HepG2 (cell line): Measurements from ENCODE around the gene AMTN. TPM values are rescaled to one million over a fixed set of nuclear protein-coding genes. Genes with fewer than 3 reads are reported as not detected.

Experiments used
- ATAC-seq: fragments of 200-7000 bp; cut with Tn5 transposase; 3 replicates; pipeline ENCODE4 v1.9.1; 2020; ENCODE audit warnings: mild to moderate bottlenecking, moderate library complexity
- BruUV-seq: library from RNA; stranded (reverse); fragments of 400-500 nt; replicated peaks from 2 replicates; lab custom pipeline; 2021; lab: Mats Ljungman, UMichigan
- CTCF ChIA-PET: fragments of 300-600 bp; formaldehyde crosslinking; extraction: SDS; loops from one replicate; lab custom pipeline; 2021; ENCODE audit warnings: low total read pairs, inconsistent platforms, low intra/inter-chr PET ratio; lab: Yijun Ruan, JAX
- POLR2A ChIA-PET: fragments of 350-600 bp; sonication (Branson Sonifier 250); formaldehyde crosslinking; loops from one replicate; lab custom pipeline; 2020; ENCODE audit warnings: antibody characterized with exemption, inconsistent platforms; lab: Yijun Ruan, JAX
- DNase-seq: peaks from one replicate; pipeline ENCODE4 v3.0.0-alpha.2; 2015; ENCODE audit warnings: low spot score
- FAIRE-seq: peaks from 3 replicates; lab custom pipeline; 2011; peaks lifted over from hg19 to GRCh38; lab: Jason Lieb, UNC
- H2AFZ ChIP-seq: one replicate; pipeline ENCODE4 v1.6.1; 2011; ENCODE audit warnings: low read length, inconsistent platforms
- H3K27ac ChIP-seq: fragments of 300-600 bp; 3 replicates; pipeline ENCODE4 v1.8.0; 2011; ENCODE audit warnings: mixed run types, mild to moderate bottlenecking, mixed read lengths, low read length, inconsistent platforms; ENCODE audit not compliant: insufficient read depth; ENCODE audit errors: extremely low read length
- H3K27me3 ChIP-seq, 2 experiments: fragments of 200-600 bp in 1 of 2; 2 replicates in 1 of 2; 3 replicates in 1 of 2; pipeline versions ENCODE4 v1.6.0 to v1.8.0; 2011; ENCODE audit warnings: low read length in 2 of 2, mild to moderate bottlenecking in 2 of 2, moderate library complexity in 2 of 2, inconsistent platforms in 1 of 2; ENCODE audit not compliant: insufficient read depth in 2 of 2, control insufficient read depth in 1 of 2
- H3K36me3 ChIP-seq, 2 experiments: fragments of 200-600 bp in 1 of 2; replicated peaks in 1 of 2; 2 replicates in 1 of 2; 3 replicates in 1 of 2; pipeline versions ENCODE4 v1.5.1 to v1.8.0; 2011; ENCODE audit warnings: low read length in 2 of 2, inconsistent platforms in 1 of 2; ENCODE audit not compliant: insufficient read depth in 2 of 2, control insufficient read depth in 1 of 2
- H3K4me1 ChIP-seq: 2 replicates; pipeline ENCODE4 v1.5.1; 2012; ENCODE audit warnings: low read length, inconsistent platforms; ENCODE audit not compliant: insufficient read depth
- H3K4me2 ChIP-seq: 2 replicates; pipeline ENCODE4 v1.6.0; 2011; ENCODE audit warnings: low read depth, low read length, inconsistent platforms
- H3K4me3 ChIP-seq, 3 experiments: fragments of 200-600 bp in 1 of 3; sonication (generic), shearing (Covaris generic) in 1 of 3; replicated peaks in 1 of 3; 2 replicates each; pipeline ENCODE4 v1.5.1; 2011 to 2016; ENCODE audit warnings: low read length in 3 of 3, inconsistent platforms in 2 of 3, low read depth in 2 of 3, mild to moderate bottlenecking in 2 of 3, control low read depth in 1 of 3, mixed read lengths in 1 of 3; ENCODE audit not compliant: insufficient read depth in 1 of 3
- H3K79me2 ChIP-seq: one replicate; pipeline ENCODE4 v1.6.1; 2011; ENCODE audit warnings: low read length, inconsistent platforms; ENCODE audit not compliant: insufficient read depth
- H3K9ac ChIP-seq: 2 replicates; pipeline ENCODE4 v1.6.0; 2011; ENCODE audit warnings: mild to moderate bottlenecking, low read depth, low read length, inconsistent platforms; ENCODE audit not compliant: insufficient read depth
- H3K9me3 ChIP-seq: 2 replicates; pipeline ENCODE4 v1.5.1; 2012; ENCODE audit warnings: mild to moderate bottlenecking, low read length
- H4K20me1 ChIP-seq: 2 replicates; pipeline ENCODE4 v1.6.0; 2011; ENCODE audit warnings: inconsistent platforms, mild to moderate bottlenecking, low read length, moderate library complexity; ENCODE audit not compliant: insufficient read depth
- CTCF ChIP-seq: sonication (generic); formaldehyde crosslinking; IDR thresholded peaks from 2 replicates; pipeline ENCODE4 v1.5.0; 2020; ENCODE audit warnings: mild to moderate bottlenecking, missing genetic modification reagents, moderate library complexity
- LCORL ChIP-seq, 2 experiments: fragments of 450-650 bp in 1 of 2; sonication (generic) in 1 of 2; formaldehyde crosslinking in 1 of 2; IDR thresholded peaks; 2 replicates each; pipeline versions ENCODE4 v1.5.0 to v1.6.1; 2017 to 2020; ENCODE audit warnings: antibody characterized with exemption in 1 of 2, missing genetic modification reagents in 1 of 2
- MEIS1 ChIP-seq: sonication (generic); formaldehyde crosslinking; IDR thresholded peaks from 2 replicates; pipeline ENCODE4 v1.9.0; 2021; ENCODE audit warnings: mild to moderate bottlenecking, missing genetic modification reagents, moderate library complexity, borderline replicate concordance
- NCOR1 ChIP-seq: fragments of 200-600 bp; sonication (generic); IDR thresholded peaks from 2 replicates; pipeline ENCODE4 v1.7.0; 2017; ENCODE audit warnings: antibody characterized with exemption, low read length, borderline replicate concordance
- RARG ChIP-seq: sonication (generic); formaldehyde crosslinking; IDR thresholded peaks from 2 replicates; pipeline ENCODE4 v1.4.0; 2020; ENCODE audit warnings: low read depth, mild to moderate bottlenecking, missing genetic modification reagents
- ZNF296 ChIP-seq: sonication (generic); formaldehyde crosslinking; conservative IDR thresholded peaks from 2 replicates; pipeline ENCODE4 v1.5.0; 2020; ENCODE audit warnings: mild to moderate bottlenecking, missing genetic modification reagents
- ZNF354B ChIP-seq: sonication (generic); formaldehyde crosslinking; IDR thresholded peaks from 2 replicates; pipeline ENCODE4 v1.8.0; 2022; ENCODE audit warnings: mild to moderate bottlenecking, missing genetic modification reagents
- ZNF512B ChIP-seq: sonication (generic); formaldehyde crosslinking; IDR thresholded peaks from 2 replicates; pipeline ENCODE4 v1.5.1; 2020; ENCODE audit warnings: missing genetic modification reagents, mild to moderate bottlenecking, borderline replicate concordance
- ZNF562 ChIP-seq: sonication (generic); formaldehyde crosslinking; IDR thresholded peaks from 2 replicates; pipeline ENCODE4 v1.8.0; 2022; ENCODE audit warnings: missing genetic modification reagents, borderline replicate concordance
- WGBS: methylation state at CpG from one replicate; pipeline ENCODE4 v1.1.6; 2017; ENCODE audit warnings: low lambda C conversion rate; 5-methylcytosine and 5-hydroxymethylcytosine counted together
- in situ Hi-C: cut with HindIII; loops from 2 replicates; pipeline ENCODE4 v1.10.0; 2017; ENCODE audit warnings: low pct_unique_long_range_greater_than_20kb; ENCODE audit not compliant: extremely low pct_ligation_motif_present
- intact Hi-C: fragments of 100-400 bp; cut with micrococcal nuclease; formaldehyde crosslinking; loops from one replicate; pipeline ENCODE4 v1.10.0; 2022; ENCODE audit not compliant: unreplicated experiment
- polyA plus RNA-seq, 8 experiments: library from polyadenylated mRNA; depleted of rRNA in 3 of 8; stranded (reverse) in 7 of 8; unstranded in 1 of 8; fragments of >200 nt; fragmentation: Illumina TruSeq in 4 of 8; extraction: Trizol in 4 of 8; gene quantifications; 2 replicates each; pipeline versions ENCODE4 v1.2.1 to v1.2.3, GENCODE V29; 2011 to 2016; ENCODE audit warnings: low read depth in 4 of 8, missing spikeins in 1 of 8, mixed read lengths in 1 of 8; ENCODE audit not compliant: insufficient read depth in 1 of 8
- total RNA-seq, 5 experiments: library from RNA; depleted of rRNA; stranded (reverse); fragments of >200 nt; fragmentation: Illumina TruSeq; extraction: Trizol; gene quantifications; 2 replicates each; pipeline ENCODE4 v1.2.3, GENCODE V29; 2016; ENCODE audit warnings: low read depth in 1 of 5

AMTN gene
- total and polyA plus RNA-seq, 2 of the 13 experiments (the other 11 are each of a cell fraction or from before 2014, with no cell fraction given) = 0.15 TPM; not detected in 1

GRCh38 chr4:70522626-70523025 lies 4.3 kb downstream of the AMTN start:
- FAIRE-seq = no peak
- H3K4me2 ChIP-seq = no peak overlapping the region
- CTCF ChIA-PET = no interaction called here
- H3K27me3 ChIP-seq = no peaks in the 10 kb centered on the region
- H4K20me1 ChIP-seq = no peaks in the 10 kb centered on the region
- no peak overlapping the region for H3K9ac ChIP-seq
- 54% methylated on average over 7 of the region's 7 CpGs for WGBS
- H3K4me1 ChIP-seq = no peaks in the 10 kb centered on the region
- no peak for DNase-seq
- H2AFZ ChIP-seq = no peak overlapping the region
- in situ Hi-C loops (loop anchor here (25.0 kb wide), 1 partner anchor 835 kb away; no protein-coding TSS in a partner anchor), intact Hi-C loops (no loop called here)
- H3K79me2 ChIP-seq = no peaks in the 10 kb centered on the region
- no TSS peak for BruUV-seq
- no peak for ATAC-seq
- no peak overlapping the region for H3K27ac ChIP-seq
- H3K9me3 ChIP-seq = no peaks in the 10 kb centered on the region
- H3K4me3 ChIP-seq = no peak overlapping the region
- no peaks in the 10 kb centered on the region for H3K36me3 ChIP-seq
- TF ChIP-seq ZNF354B (CRISPR knock-in tag) = no peak
- TF ChIP-seq MEIS1 (CRISPR knock-in tag) = no peak
- TF ChIP-seq RARG (CRISPR knock-in tag) = no peak
- no peak for TF ChIP-seq NCOR1
- no peak for TF ChIP-seq ZNF512B (CRISPR knock-in tag)
- POLR2A ChIA-PET = no interaction called here

GRCh38 chr4:70530997-70531396 lies 12.6 kb downstream of the AMTN start:
- Histone ChIP-seq H3K27me3 (no peaks in the 10 kb centered on the region), H3K4me1 (no peaks in the 10 kb centered on the region), H2AFZ (no peak overlapping the region), H3K9me3 (no peaks in the 10 kb centered on the region), H3K9ac (no peak overlapping the region), H4K20me1 (no peaks in the 10 kb centered on the region), H3K4me3 (no peak overlapping the region), H3K27ac (no peak overlapping the region), H3K4me2 (no peak overlapping the region), H3K79me2 (no peaks in the 10 kb centered on the region), H3K36me3 (no peaks in the 10 kb centered on the region)
- FAIRE-seq (no peak), DNase-seq (no peak), ATAC-seq (no peak)
- in situ Hi-C loops = no loop called here
- 20% methylated on average over 3 of the region's 5 CpGs for WGBS
- BruUV-seq = no TSS peak
- POLR2A ChIA-PET = no interaction called here
- intact Hi-C loops = no loop called here
- CTCF ChIA-PET = no interaction called here
- no peak for TF ChIP-seq ZNF296 (CRISPR knock-in tag)
- no peak for TF ChIP-seq LCORL (IDR thresholded peaks at IDR 0.05)
- TF ChIP-seq LCORL (CRISPR knock-in tag; IDR thresholded peaks at IDR 0.05) = no peak
- TF ChIP-seq ZNF562 (CRISPR knock-in tag) = no peak
- no peak for TF ChIP-seq CTCF (CRISPR knock-in tag)
